ENCODE data around the gene ZP2.
A peak's percentile ranks its signal among the peaks of the same experiment; 100 is the strongest.
"Not testable (repeated sequence)": the region's sequence is repeated elsewhere in the genome, so short reads cannot be mapped to it uniquely, and the experiment has no call there.

The ZP2 gene

DNA sequence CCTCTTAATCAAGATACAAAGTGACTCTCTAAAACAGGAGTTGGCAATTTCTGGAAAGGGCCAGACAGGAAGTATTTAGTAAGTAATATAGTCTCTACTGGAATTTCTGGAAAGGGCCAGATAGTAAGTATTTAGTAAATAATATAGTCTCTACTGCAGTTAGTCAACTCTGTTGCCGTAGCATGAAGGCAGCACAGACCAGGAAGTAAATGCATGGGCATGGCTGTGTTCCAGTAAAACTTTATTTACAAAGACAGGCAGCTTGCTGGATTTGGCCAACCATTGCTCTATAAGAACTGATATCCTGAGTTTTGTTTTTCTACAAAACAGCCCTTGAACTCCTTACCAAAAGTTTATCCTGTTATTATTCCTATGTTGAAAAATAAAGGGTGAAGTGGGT, 36.0 kb downstream of the ZP2 start:
- H3K4me3 ChIP-seq (ENCODE audit: low read depth, low read length): no peak overlapping the region

DNA sequence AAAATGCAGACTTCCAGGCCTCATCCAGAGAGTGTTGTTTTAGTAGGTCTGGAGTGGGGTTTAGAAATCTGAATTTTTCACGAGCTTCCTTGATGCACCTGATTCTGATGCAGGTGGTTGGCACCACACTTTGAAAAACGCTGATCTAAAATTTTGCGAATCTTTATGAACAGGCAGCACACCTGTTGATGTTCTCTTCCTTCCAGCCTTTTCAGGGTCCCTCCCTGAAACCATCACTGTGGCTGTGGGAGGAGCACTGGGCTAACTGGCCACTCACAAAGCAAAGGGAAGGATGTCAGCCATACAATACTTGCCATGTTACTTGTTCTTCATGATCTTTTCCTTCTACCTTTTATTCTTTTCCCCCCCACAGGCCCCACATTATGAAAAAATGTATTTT, 38.7 kb downstream of the ZP2 start:
- H3K4me3 ChIP-seq (ENCODE audit: low read depth, low read length): no peak overlapping the region

GRCh38 chr16:21170116-21170515, 41.3 kb downstream of the ZP2 start:
- H3K4me3 ChIP-seq (ENCODE audit: low read depth, low read length): not testable (repeated sequence)

GRCh38 chr16:21169249-21169981, 42.0 kb downstream of the ZP2 start:
- no peak overlapping the region for H3K4me3 ChIP-seq (ENCODE audit: low read depth, low read length)

DNA sequence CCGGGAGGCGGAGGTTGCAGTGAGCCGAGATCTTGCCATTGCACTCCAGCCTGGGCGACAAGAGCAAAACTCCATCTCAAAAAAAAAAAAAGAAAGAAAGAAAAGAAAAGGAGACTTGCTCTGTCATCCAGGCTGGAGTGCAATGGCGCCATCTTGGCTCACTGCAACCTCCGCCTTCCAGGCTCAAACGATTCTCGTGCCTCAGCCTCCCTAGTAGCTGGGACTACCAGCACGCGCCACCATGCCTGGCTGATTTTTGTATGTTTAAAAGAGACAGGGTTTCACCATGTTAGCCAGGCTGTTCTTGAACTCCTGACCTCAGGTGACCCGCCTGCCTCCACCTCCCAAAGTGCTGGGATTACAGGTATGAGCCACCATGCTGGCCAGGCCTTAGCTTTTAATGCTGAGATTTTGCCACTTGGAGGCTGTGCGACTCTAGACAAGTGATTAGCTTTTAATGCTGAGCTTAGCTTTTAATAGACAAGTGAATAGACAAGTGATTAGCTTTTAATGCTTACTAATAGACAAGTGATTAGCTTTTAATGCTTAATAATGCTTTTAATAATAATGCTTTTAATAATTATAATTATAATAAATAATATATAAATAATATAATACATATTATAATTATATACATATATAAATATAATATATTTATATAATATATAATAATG, 43.3 kb downstream of the ZP2 start:
- no peak overlapping the region for H3K4me3 ChIP-seq (ENCODE audit: low read depth, low read length)

- H3K4me3 ChIP-seq (ENCODE audit: low read depth, low read length): no peak overlapping the region
Measured at GRCh38 chr16:21167360-21167759, 44.0 kb downstream of the ZP2 start.

- no peak overlapping the region for H3K4me3 ChIP-seq (ENCODE audit: low read depth, low read length)
Measured at GRCh38 chr16:21166561-21166961, 44.8 kb downstream of the ZP2 start.

GRCh38 chr16:21164521-21165168, 46.7 kb downstream of the ZP2 start:
- no peak overlapping the region for H3K4me3 ChIP-seq (ENCODE audit: low read depth, low read length)

DNA sequence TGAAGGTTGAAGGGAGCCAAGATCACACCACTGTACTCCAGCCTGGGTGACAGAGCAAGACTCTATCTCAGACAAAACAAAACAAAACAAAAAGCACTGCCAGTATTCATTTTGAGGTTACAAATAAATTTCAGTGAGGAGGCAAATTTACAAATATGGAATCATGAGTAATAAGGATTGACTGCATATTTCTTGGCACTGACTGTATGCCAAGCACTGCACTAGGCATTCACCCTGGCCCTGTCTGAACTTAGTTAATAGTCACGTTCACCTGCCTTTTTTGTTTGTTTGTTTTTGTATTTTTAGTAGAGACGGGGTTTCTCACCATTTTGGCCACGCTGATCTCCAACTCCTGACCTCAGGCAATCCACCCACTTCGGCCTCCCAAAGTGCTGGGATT, 47.8 kb downstream of the ZP2 start:
- no peak overlapping the region for H3K4me3 ChIP-seq (ENCODE audit: low read depth, low read length)

GRCh38 chr16:21162661-21163151, 48.7 kb downstream of the ZP2 start:
- H3K4me3 ChIP-seq (ENCODE audit: low read depth, low read length): no peak overlapping the region

GRCh38 chr16:21161211-21161610, 50.2 kb downstream of the ZP2 start:
- H3K4me3 ChIP-seq (ENCODE audit: low read depth, low read length): no peak overlapping the region

DNA sequence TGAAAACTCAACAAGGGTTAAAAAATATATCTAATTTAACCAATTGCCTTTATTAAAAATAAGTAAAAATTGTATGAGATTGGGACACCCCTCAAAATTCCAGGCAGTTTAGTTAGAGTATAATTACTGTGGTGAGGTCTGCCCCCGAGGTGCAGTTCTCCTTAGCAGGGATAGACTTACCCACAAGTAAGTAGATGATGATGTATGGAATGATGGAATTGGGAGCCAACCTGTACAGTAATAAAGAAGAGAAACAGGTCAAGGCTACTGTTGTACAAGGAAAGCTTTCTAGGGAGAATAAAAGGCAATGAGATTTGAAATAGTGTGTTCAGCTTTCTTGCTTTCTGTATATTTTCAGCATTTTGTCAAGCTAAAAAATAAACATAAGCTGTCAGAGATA, 51.1 kb downstream of the ZP2 start:
- H3K4me3 ChIP-seq (ENCODE audit: low read depth, low read length): no peak overlapping the region

GRCh38 chr16:21159281-21159951, 52.0 kb downstream of the ZP2 start:
- peak overlapping the region; percentile 52 for H3K4me3 ChIP-seq (ENCODE audit: low read depth, low read length)

DNA sequence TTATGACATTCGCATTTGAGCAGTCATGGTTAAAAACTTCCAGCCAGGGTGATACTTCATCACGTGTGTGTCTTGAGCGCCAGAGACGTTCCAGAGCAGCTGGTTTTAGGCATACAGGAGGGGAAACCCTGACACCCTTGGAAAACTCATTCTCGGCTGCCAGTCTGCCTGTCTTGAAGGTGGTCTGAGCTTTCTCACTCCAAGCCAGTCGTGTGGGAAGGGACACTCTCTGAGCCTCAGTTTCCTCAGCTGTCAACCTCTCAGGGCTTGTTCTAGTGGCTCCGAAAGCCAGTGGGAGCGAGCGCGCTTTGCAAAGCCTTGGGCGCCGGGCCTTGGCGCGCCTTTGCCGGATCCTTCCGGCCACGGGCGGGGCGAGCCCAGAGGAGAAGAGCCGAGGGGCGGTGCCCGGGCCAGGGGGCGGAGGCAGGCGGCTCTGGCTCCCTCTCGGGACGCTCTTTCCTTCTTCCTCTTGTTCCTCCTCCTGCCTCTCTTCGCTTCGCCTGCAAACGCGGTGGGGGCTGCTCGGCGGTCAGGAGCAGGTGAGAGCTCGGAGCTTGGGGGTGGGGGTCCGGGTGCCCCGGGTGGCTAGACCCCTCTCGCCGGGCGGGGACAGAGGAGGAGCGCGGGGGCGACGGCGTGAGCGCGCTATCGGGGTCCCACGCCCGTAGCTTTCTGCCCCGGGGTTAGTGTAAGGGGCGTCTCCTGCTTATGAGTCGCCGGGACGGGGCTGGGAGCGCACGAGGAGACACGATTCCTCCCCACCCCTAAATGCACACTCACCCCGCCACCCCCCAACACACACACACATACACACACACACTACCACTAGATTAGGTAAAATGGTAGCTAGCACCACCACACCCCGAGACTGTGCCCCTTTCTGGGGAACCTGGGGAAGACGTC, 52.9 kb downstream of the ZP2 start, which contains the start of gene LDAF1:
LDAF1 (plus strand) TSS at position 467 of the 903 bp plus-strand sequence. CDS start 2,509 bp downstream, outside the sequence.
- peak within 1 kb of the TSS; percentile 52 for H3K4me3 ChIP-seq (ENCODE audit: low read depth, low read length)

DNA sequence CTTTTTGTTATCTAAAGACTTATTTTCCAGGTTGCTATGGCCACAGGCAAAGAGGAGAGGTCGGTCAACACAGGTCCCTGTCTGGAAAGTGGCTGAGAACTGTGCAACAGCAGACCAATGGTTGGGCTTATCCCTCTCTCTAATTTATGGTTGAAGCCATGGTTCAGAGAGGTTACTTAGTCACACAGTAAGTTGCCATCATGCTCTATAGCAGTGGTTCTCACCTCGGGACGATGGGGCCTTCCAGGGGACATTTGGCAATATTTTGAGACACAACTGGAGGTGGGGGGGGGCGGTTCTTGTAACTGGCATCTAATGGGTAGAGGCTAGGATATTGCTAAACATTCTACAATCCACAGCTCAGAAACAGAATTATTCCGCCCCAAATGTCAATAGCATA, 53.7 kb downstream of the ZP2 start:
- no peak overlapping the region for H3K4me3 ChIP-seq (ENCODE audit: low read depth, low read length)

DNA sequence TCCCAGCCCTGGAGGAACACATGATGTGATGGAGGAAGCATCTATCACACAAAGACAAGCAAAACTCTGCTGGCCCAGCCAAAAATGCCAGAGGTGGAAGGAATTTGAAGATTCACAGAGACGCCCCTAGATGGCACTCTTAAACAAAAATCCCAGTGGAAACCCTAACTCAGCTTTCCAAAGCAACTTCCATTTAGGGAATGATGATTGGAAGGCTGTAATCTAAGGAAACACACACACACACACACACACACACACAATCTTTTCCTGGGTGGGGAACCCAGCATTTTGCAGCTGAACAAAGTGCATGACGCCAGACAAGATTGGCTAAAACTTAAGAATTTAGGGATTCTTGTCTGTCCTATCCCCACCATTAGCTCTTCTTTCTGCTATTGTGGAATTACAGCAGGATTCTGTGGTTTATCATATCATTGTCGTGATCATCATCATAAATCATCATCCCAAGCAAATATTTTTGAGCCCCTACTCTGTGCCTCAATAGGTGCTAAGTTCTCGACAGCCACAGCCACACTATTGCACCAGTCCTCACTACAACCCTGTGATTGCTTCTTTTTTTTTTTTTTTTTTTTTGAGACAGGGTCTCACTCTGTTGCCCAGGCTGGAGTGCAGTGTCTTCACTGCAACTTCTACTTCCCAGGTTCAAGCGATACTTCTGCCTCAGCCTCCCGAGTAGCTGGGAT, 54.5 kb downstream of the ZP2 start:
- H3K4me3 ChIP-seq (ENCODE audit: low read depth, low read length): no peak overlapping the region

- not testable (repeated sequence) for H3K4me3 ChIP-seq (ENCODE audit: low read depth, low read length)
Measured at GRCh38 chr16:21156011-21156410, 55.4 kb downstream of the ZP2 start.

DNA sequence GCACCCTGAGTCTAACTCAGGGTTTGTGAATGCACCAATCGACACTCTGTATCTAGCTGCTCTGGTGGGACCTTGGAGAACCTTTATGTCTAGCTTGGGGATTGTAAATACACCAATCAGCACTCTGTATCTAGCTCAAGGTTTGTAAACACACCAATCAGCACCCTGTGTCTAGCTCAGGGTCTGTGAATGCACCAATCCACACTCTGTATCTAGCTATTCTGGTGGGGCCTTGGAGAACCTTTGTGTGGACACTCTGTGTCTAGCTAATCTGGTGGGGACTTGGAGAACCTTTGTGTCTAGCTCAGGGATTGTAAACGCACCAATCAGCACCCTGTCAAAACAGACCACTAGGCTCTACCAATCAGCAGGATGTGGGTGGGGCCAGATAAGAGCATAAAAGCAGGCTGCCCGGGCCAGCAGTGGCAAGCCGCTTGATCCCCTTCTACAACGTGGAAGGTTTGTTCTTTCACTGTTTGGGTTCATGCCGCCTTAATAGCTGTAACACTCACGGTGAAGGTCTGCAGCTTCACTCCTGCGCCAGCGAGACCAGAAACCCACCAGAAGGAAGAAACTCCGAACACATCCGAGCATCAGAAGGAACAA, 58.1 kb downstream of the ZP2 start:
- not testable (repeated sequence) for H3K4me3 ChIP-seq (ENCODE audit: low read depth, low read length)
